ENCODE results near the gene DOCK9. TPM values are rescaled to one million over a fixed set of nuclear protein-coding genes. Genes with fewer than 3 reads are reported as not detected.

Gene DOCK9
- 10 to 100 TPM; 16.5 to 24.3 (median 18.1) TPM for total RNA-seq
- long read RNA-seq: 0 reads

- peaks cover 0 to 7% (median 0%) of the 10 kb centered on the region in 4 donors for H3K4me1 ChIP-seq
Measured at GRCh38 chr13:98977568-98978265, at the start of gene DOCK9. DOCK9 (minus strand) TSS chr13:98978064; CDS start chr13:98977909, 155 bp downstream.

GRCh38 chr13:99027260-99027659 lies 49.4 kb upstream of the DOCK9 start:
- intact Hi-C loops (cut with DNase I): no loop called here
- ATAC-seq (no peak), DNase-seq (no peak)
- WGBS (ENCODE audit: insufficient coverage, low coverage, low lambda C conversion rate, missing lambda C conversion rate): 90% methylated on average over 6 of the region's 7 CpGs
- Histone ChIP-seq H3K27me3 (no peaks in the 10 kb centered on the region), H3K4me1 (peaks cover 0 to 9% (median 0%) of the 10 kb centered on the region in 4 donors), H3K36me3 (no peaks in the 10 kb centered on the region), H3K4me3 (no peak overlapping the region), H3K27ac (no peak overlapping the region), H3K9me3 (no peaks in the 10 kb centered on the region)
- TF ChIP-seq CTCF (IDR thresholded peaks at IDR 0.05): no peak
- no peak for TF ChIP-seq POLR2A (IDR thresholded peaks at IDR 0.05)

More at GRCh38 chr13:98977568-98978265, at the start of gene DOCK9:
- Histone ChIP-seq H3K27me3 (no peaks in the 10 kb centered on the region), H3K27ac (peak within 1 kb of the TSS in 2 of 3 donors; percentile 7 to 29), H3K9me3 (no peaks in the 10 kb centered on the region), H3K4me3 (peak within 1 kb of the TSS; percentile 5 to 38 (median 31)), H3K36me3 (no peaks in the 10 kb centered on the region)
- ATAC-seq (peak; percentile 87 to 98 (median 92)), DNase-seq (peak in 1 of 3 donors; percentile 25)
- 28% methylated on average over 13 of the region's 16 CpGs for whole genome bisulfite sequencing (ENCODE audit: insufficient coverage, low coverage, low lambda C conversion rate, missing lambda C conversion rate)
- intact Hi-C loops (cut with DNase I): no loop called here
- TF ChIP-seq POLR2A (IDR thresholded peaks at IDR 0.05) (no peak), CTCF (IDR thresholded peaks at IDR 0.05) (no peak)

- TF ChIP-seq CTCF (IDR thresholded peaks at IDR 0.05) (no peak), POLR2A (IDR thresholded peaks at IDR 0.05) (no peak)
- no peak for ATAC-seq
- Histone ChIP-seq H3K4me3 (no peak overlapping the region), H3K36me3 (no peaks in the 10 kb centered on the region), H3K27ac (no peak overlapping the region), H3K9me3 (no peaks in the 10 kb centered on the region), H3K4me1 (no peaks in the 10 kb centered on the region), H3K27me3 (no peaks in the 10 kb centered on the region)
- intact Hi-C loops (cut with DNase I): no loop called here
- WGBS (ENCODE audit: insufficient coverage, low coverage, low lambda C conversion rate, missing lambda C conversion rate): 84% methylated on average over 4 of the region's 4 CpGs
- DNase-seq: no peak
Measured at GRCh38 chr13:99022941-99023340, 45.1 kb upstream of the DOCK9 start.

GRCh38 chr13:99018418-99019180 lies 40.7 kb upstream of the DOCK9 start:
- Histone ChIP-seq H3K4me1 (no peaks in the 10 kb centered on the region), H3K36me3 (no peaks in the 10 kb centered on the region), H3K27me3 (no peaks in the 10 kb centered on the region), H3K27ac (no peak overlapping the region), H3K4me3 (no peak overlapping the region), H3K9me3 (no peaks in the 10 kb centered on the region)
- 87% methylated on average over 3 of the region's 3 CpGs for WGBS (ENCODE audit: insufficient coverage, low coverage, low lambda C conversion rate, missing lambda C conversion rate)
- ATAC-seq: no peak
- no peak for TF ChIP-seq CTCF (IDR thresholded peaks at IDR 0.05)
- no peak for TF ChIP-seq POLR2A (IDR thresholded peaks at IDR 0.05)
- no peak for DNase-seq
- intact Hi-C loops (cut with DNase I): no loop called here

All from right lobe of liver (tissue), 6 donors.